ENCODE data around the gene UCP2. TPM values are rescaled to one million over a fixed set of nuclear protein-coding genes. Genes with fewer than 3 reads are reported as not detected.

UCP2 gene
- total RNA-seq, 1 donor from 2014 or later, result 51.3 TPM

GRCh38 chr11:73965076-73965763, 17.4 kb downstream of the UCP2 start:
- Histone ChIP-seq H3K27me3 (no peaks in the 10 kb centered on the region), H3K27ac (no peak overlapping the region), H3K9me3 (no peaks in the 10 kb centered on the region), H3K4me3 (no peak overlapping the region), H3K4me1 (peaks cover 9% of the 10 kb centered on the region), H3K36me3 (no peaks in the 10 kb centered on the region)
- intact Hi-C loops (cut with DNase I), result no loop called here
- no peak for DNase-seq (ENCODE audit: extremely low spot score in 2 of 2)
- TF ChIP-seq POLR2A (IDR thresholded peaks at IDR 0.05) (no peak), POLR2AphosphoS5 (IDR thresholded peaks at IDR 0.05; ENCODE audit: insufficient read depth in 1 of 2, low read depth in 1 of 2) (no peak)
- TF ChIP-seq, protein P1, sequence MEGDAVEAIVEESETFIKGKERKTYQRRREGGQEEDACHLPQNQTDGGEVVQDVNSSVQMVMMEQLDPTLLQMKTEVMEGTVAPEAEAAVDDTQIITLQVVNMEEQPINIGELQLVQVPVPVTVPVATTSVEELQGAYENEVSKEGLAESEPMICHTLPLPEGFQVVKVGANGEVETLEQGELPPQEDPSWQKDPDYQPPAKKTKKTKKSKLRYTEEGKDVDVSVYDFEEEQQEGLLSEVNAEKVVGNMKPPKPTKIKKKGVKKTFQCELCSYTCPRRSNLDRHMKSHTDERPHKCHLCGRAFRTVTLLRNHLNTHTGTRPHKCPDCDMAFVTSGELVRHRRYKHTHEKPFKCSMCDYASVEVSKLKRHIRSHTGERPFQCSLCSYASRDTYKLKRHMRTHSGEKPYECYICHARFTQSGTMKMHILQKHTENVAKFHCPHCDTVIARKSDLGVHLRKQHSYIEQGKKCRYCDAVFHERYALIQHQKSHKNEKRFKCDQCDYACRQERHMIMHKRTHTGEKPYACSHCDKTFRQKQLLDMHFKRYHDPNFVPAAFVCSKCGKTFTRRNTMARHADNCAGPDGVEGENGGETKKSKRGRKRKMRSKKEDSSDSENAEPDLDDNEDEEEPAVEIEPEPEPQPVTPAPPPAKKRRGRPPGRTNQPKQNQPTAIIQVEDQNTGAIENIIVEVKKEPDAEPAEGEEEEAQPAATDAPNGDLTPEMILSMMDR (IDR thresholded peaks at IDR 0.05), result no peak

DNA sequence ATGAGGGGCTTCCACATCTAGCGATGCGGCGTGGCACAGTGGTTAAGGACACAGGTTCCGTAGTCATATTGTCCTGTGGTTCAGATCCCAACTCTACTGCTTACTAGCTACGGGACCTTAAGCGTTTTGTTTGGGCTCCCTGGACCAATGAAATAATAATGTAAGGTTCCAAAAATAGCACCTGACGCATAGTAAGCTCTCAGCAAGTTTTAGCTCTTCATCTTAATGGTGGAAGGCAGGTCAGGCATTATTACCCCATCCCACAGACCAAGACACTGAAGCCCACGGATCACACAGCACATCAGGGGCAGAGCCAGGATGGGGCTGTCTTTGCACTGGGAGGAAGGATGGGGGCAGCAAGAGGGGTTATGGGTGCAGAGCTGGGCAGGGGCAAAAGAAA, 18.8 kb downstream of the UCP2 start:
- DNase-seq (ENCODE audit: extremely low spot score in 2 of 2), result no peak
- intact Hi-C loops (cut with DNase I), result no loop called here
- TF ChIP-seq POLR2A (IDR thresholded peaks at IDR 0.05) (no peak), POLR2AphosphoS5 (IDR thresholded peaks at IDR 0.05; ENCODE audit: insufficient read depth in 1 of 2, low read depth in 1 of 2) (no peak)
- TF ChIP-seq, protein P1 (IDR thresholded peaks at IDR 0.05), result no peak
- Histone ChIP-seq H3K9me3 (no peaks in the 10 kb centered on the region), H3K4me3 (no peak overlapping the region), H3K27ac (no peak overlapping the region), H3K36me3 (no peaks in the 10 kb centered on the region), H3K4me1 (peaks cover 9% of the 10 kb centered on the region), H3K27me3 (no peaks in the 10 kb centered on the region)

- no peak overlapping the region for H3K27ac ChIP-seq
- H3K4me3 ChIP-seq, result no peak overlapping the region
- H3K27me3 ChIP-seq, result no peaks in the 10 kb centered on the region
- no peak for TF ChIP-seq POLR2AphosphoS5 (IDR thresholded peaks at IDR 0.05; ENCODE audit: insufficient read depth in 1 of 2, low read depth in 1 of 2)
- TF ChIP-seq, protein P1 (IDR thresholded peaks at IDR 0.05), result no peak
- TF ChIP-seq POLR2A (IDR thresholded peaks at IDR 0.05), result no peak
- H3K36me3 ChIP-seq, result no peaks in the 10 kb centered on the region
- intact Hi-C loops (cut with DNase I), result no loop called here
- H3K9me3 ChIP-seq, result no peaks in the 10 kb centered on the region
- DNase-seq (ENCODE audit: extremely low spot score in 2 of 2), result no peak
- H3K4me1 ChIP-seq, result peaks cover 9% of the 10 kb centered on the region
These were observed 20.4 kb downstream of the UCP2 start for GRCh38 chr11:73962101-73962705.

- no peaks in the 10 kb centered on the region for H3K27me3 ChIP-seq
- TF ChIP-seq, protein P1 (IDR thresholded peaks at IDR 0.05), result no peak
- TF ChIP-seq POLR2A (IDR thresholded peaks at IDR 0.05) (no peak), POLR2AphosphoS5 (IDR thresholded peaks at IDR 0.05; ENCODE audit: insufficient read depth in 1 of 2, low read depth in 1 of 2) (no peak)
- no peak overlapping the region for H3K27ac ChIP-seq
- H3K4me1 ChIP-seq, result peaks cover 9% of the 10 kb centered on the region
- no peak for DNase-seq (ENCODE audit: extremely low spot score in 2 of 2)
- intact Hi-C loops (cut with DNase I), result no loop called here
- no peaks in the 10 kb centered on the region for H3K36me3 ChIP-seq
- H3K4me3 ChIP-seq, result no peak overlapping the region
- no peaks in the 10 kb centered on the region for H3K9me3 ChIP-seq
These were observed 21.3 kb downstream of the UCP2 start for GRCh38 chr11:73961321-73961720.

DNA sequence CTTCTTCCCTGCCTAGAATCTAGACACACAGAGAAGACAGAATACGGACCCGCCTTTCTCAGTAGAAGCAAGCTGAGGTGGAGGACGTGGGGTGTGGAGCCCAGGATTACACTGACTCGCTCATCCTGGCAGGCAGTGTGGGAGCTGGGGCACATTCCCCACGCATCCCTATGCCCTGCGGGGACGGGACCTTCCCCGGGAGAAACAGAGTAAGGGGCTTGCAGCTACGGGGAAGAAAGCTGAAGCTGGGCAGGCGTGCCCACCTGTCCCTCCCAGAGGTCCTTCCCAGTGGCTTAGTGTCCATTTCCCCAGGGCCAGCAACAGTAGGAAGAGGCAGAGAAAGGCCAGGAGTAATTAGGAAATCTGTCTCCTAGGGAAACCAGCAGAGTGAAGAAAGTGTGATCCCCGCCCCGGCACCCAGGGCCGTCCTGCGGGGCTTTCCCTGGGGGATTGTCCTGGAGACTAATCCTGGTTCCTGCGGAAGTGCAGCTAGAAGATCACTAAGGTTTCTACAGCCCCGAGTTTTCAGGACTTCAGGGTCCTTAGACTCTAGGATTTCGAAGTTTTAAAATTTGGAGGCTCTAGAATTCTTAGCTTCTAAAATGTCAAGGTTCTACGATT, 24.0 kb downstream of the UCP2 start:
- TF ChIP-seq, protein P1 (IDR thresholded peaks at IDR 0.05), result no peak
- no peaks in the 10 kb centered on the region for H3K36me3 ChIP-seq
- intact Hi-C loops (cut with DNase I), result no loop called here
- H3K27ac ChIP-seq, result no peak overlapping the region
- H3K27me3 ChIP-seq, result no peaks in the 10 kb centered on the region
- H3K4me3 ChIP-seq, result no peak overlapping the region
- no peaks in the 10 kb centered on the region for H3K4me1 ChIP-seq
- no peak for DNase-seq (ENCODE audit: extremely low spot score in 2 of 2)
- H3K9me3 ChIP-seq, result no peaks in the 10 kb centered on the region
